Activated CD8-positive, alpha-beta T cell treated with anti-CD3 and anti-CD28 coated beads for 36 hours (primary cell): Measurements from ENCODE around the gene PHKA2. TPM values are rescaled to one million over a fixed set of nuclear protein-coding genes. Genes with fewer than 3 reads are reported as not detected.

ENCODE experiments used
- ATAC-seq: fragments of 200-7000 bp; cut with Tn5 transposase; one replicate; pipeline ENCODE4 v1.10.0; 2021; ENCODE audit warnings: mild to moderate bottlenecking, moderate library complexity
- CTCF ChIA-PET: fragments of 350-600 bp; sonication (Branson Sonifier 250); formaldehyde crosslinking; loops from one replicate; lab custom pipeline; 2021; ENCODE audit warnings: antibody characterized with exemption; lab: Charles Lee
- POLR2A ChIA-PET: fragments of 350-600 bp; sonication (Branson Sonifier 250); formaldehyde crosslinking; loops from one replicate; lab custom pipeline; 2021; ENCODE audit warnings: antibody characterized with exemption; lab: Charles Lee
- DNase-seq: peaks from one replicate; pipeline ENCODE4 v3.0.0-alpha.2; 2020
- H3K27ac Mint-ChIP-seq: one replicate; pipeline ENCODE4 v1.8.0; 2021; ENCODE audit warnings: mild to moderate bottlenecking, mixed read lengths
- H3K27me3 Mint-ChIP-seq: one replicate; pipeline ENCODE4 v1.8.0; 2021; ENCODE audit warnings: mixed read lengths
- H3K36me3 Mint-ChIP-seq: one replicate; pipeline ENCODE4 v1.8.0; 2021; ENCODE audit warnings: low read depth, mixed read lengths
- H3K4me1 Mint-ChIP-seq: one replicate; pipeline ENCODE4 v1.8.0; 2021; ENCODE audit warnings: low read depth, mixed read lengths
- H3K4me3 Mint-ChIP-seq: one replicate; pipeline ENCODE4 v1.8.0; 2021; ENCODE audit warnings: mild to moderate bottlenecking, moderate library complexity, mixed read lengths
- H3K9me3 Mint-ChIP-seq: one replicate; pipeline ENCODE4 v1.8.0; 2021; ENCODE audit warnings: mixed read lengths
- CTCF ChIP-seq: fragments of 200-600 bp; IDR thresholded peaks from one replicate; pipeline ENCODE4 v1.8.0; 2022; ENCODE audit warnings: antibody characterized with exemption, mild to moderate bottlenecking
- intact Hi-C: fragments of 100-400 bp; cut with micrococcal nuclease; formaldehyde crosslinking; loops from one replicate; pipeline ENCODE4 v1.10.0; 2022
- total RNA-seq, 2 experiments: library from RNA; stranded (reverse); gene quantifications; one replicate each; pipeline ENCODE4 v1.2.3, GENCODE V29; 2021

The PHKA2 gene
- 10 to 100 TPM; 23.3 to 26.1 TPM for total RNA-seq

DNA sequence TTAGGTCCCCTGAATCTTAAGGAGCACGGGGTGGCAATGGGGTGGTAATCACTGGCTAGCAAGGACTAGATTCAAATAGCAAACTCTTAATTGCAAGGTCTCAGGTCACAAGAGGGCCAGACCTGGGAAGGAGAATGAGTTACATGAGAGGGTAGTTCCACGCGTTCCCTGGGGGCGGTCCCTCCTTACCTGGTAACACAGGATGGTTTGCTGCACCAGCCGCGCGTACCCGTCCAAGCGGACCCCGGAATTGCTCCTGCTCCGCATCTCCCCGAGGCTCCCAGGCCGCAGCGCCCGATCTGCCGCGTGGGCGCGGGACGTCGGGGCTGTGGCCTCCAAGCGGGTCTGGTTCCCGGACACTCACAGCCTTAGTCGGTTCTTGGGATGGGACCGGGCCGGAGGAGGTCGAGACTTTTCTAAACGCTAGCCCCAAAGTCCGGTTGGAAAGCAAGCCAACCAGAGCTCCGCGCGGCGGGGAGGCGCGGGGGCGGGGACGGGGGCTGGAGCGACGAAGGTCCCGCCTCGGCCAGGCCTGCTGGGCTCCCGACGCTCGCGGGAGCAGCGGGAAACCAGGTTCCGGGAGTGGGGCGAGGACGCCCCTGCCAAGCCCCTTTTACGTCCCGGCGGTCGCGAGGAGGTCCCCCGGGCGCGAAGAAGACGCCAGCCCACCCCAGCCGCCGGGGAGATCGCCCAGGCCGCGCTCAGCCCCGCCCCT, at the start of gene PHKA2:
TSS of gene PHKA2 (minus strand) at position 449 of the 715 bp plus-strand sequence. CDS start at position 267, 182 bp downstream.
- H3K36me3 Mint-ChIP-seq, result no peaks in the 10 kb centered on the region
- H3K4me3 Mint-ChIP-seq, result peak within 1 kb of the TSS; percentile 84
- H3K4me1 Mint-ChIP-seq, result peaks cover 20% of the 10 kb centered on the region
- peak within 1 kb of the TSS; percentile 87 for H3K27ac Mint-ChIP-seq
- H3K9me3 Mint-ChIP-seq, result no peaks in the 10 kb centered on the region
- no peak for TF ChIP-seq CTCF
- intact Hi-C loops, result no loop called here
- DNase-seq, result peak; percentile 41
- ChIA-PET POLR2A (interaction anchor here (1.1 kb wide), 1 partner anchor 12 kb away, joined by 3 read pairs; no protein-coding TSS in a partner anchor), CTCF (no interaction called here)
- no peaks in the 10 kb centered on the region for H3K27me3 Mint-ChIP-seq
- ATAC-seq, result peak; percentile 18

DNA sequence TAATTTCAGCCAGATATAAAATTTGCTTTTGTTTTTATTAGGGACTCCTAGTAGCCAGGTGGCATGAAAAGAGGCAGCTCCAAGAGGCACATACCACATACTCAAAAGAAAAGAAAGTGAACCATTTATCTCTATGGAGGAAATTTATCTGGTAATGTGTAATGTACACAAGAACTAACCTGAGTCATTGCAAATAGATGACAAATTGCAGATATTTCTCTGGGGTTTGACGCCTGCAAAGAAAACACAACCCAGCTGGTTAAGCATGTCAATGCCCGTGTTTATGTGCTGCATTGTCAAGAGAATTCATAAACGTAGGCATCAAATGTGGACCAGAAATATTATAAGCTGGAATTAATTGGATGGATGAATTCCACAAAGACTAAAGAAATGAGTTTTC, 46.9 kb upstream of the PHKA2 start:
- TF ChIP-seq CTCF, result no peak
- DNase-seq (no peak), ATAC-seq (no peak)
- Mint-ChIP-seq H3K4me1 (no peaks in the 10 kb centered on the region), H3K4me3 (no peak overlapping the region), H3K9me3 (no peaks in the 10 kb centered on the region), H3K36me3 (no peaks in the 10 kb centered on the region), H3K27me3 (no peaks in the 10 kb centered on the region), H3K27ac (no peak overlapping the region)
- CTCF ChIA-PET, result interaction anchor here (1.0 kb wide), 1 partner anchor 10 kb away, joined by 6 read pairs; no protein-coding TSS in a partner anchor
- intact Hi-C loops, result no loop called here
- POLR2A ChIA-PET, result no interaction called here

GRCh38 chrX:19028560-19028959, 44.6 kb upstream of the PHKA2 start:
- ChIA-PET POLR2A (no interaction called here), CTCF (no interaction called here)
- Mint-ChIP-seq H3K27ac (no peak overlapping the region), H3K4me1 (no peaks in the 10 kb centered on the region), H3K27me3 (no peaks in the 10 kb centered on the region), H3K36me3 (no peaks in the 10 kb centered on the region), H3K4me3 (no peak overlapping the region), H3K9me3 (no peaks in the 10 kb centered on the region)
- no peak for TF ChIP-seq CTCF
- ATAC-seq (no peak), DNase-seq (no peak)
- intact Hi-C loops, result no loop called here

DNA sequence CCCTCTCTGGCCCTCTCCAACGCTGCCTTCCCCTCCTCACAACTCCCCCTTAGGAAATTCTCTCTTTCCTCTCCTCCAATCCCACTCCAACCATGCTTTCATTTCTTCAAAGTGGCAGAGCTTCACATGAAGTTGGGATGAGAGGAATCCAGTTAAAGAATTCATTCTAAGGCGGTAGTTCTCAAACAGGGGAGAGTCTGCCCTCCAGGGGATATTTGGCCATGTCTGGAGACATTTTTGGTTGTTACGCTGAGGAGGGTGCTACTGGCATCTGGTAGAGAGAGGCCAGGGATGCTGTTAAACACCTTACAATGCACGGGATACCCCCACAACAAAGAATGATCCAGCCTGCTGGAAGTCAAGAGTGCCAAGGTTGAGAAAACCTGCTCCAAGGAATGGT, 40.5 kb upstream of the PHKA2 start:
- ChIA-PET POLR2A (interaction anchor here (0.6 kb wide), 1 partner anchor 186 kb away, joined by 3 read pairs; no protein-coding TSS in a partner anchor), CTCF (no interaction called here)
- no peaks in the 10 kb centered on the region for H3K36me3 Mint-ChIP-seq
- H3K9me3 Mint-ChIP-seq, result no peaks in the 10 kb centered on the region
- no peak for TF ChIP-seq CTCF
- H3K27ac Mint-ChIP-seq, result no peak overlapping the region
- H3K4me1 Mint-ChIP-seq, result no peaks in the 10 kb centered on the region
- ATAC-seq (no peak), DNase-seq (no peak)
- H3K4me3 Mint-ChIP-seq, result no peak overlapping the region
- intact Hi-C loops, result no loop called here
- no peaks in the 10 kb centered on the region for H3K27me3 Mint-ChIP-seq

GRCh38 chrX:19019996-19020395, 36.1 kb upstream of the PHKA2 start:
- Mint-ChIP-seq H3K9me3 (no peaks in the 10 kb centered on the region), H3K4me1 (no peaks in the 10 kb centered on the region), H3K27me3 (no peaks in the 10 kb centered on the region), H3K36me3 (no peaks in the 10 kb centered on the region), H3K27ac (no peak overlapping the region), H3K4me3 (no peak overlapping the region)
- intact Hi-C loops, result no loop called here
- no peak for DNase-seq
- ChIA-PET POLR2A (no interaction called here), CTCF (no interaction called here)
- TF ChIP-seq CTCF, result no peak
- no peak for ATAC-seq
